NCI-H2029 (cell line): ENCODE results near the gene MEF2C.

ENCODE experiments used
- DNase-seq: peaks from one replicate; lab custom pipeline; 2025; lab: John Stamatoyannopoulos, UW

MEF2C gene

DNA sequence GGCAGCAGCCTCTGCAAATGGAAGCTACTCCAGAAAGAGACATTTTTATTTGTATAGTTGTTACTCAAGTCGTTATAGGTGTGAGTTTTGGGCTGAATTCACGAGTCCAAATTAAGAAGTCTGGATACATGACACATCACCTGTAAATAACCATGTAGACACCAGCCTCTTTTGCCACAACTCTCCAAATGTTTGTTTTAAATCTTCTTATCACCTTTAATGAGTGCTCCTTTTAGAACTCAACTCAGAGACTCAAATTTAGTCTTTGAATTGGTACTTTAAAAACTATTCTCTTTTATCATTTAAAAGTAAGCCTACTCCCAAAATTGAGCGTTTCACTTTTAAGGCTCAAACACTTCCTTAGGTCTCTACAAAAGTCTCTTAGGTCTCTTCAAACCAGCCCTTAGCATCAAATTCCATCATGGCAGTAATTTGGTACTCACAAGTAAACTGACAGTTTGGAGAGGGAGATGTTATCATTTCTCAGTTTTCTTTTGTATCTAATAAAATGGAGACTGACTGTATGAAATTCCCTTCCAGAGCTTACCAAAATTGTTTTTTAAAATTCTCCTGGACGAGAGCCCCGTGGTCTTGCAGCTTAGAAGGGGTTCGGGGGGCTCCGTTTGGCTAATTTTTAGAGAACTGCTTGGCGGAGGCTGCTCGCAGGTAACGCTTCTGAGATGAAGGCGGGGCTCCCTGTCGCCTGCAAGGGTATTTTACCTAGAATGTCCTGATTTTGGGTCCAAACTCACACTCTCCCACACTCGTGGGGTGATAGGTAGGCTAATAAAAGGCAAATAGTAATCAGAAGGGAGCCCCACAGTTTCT is 194.6 kb downstream of the MEF2C start:
- no peak for DNase-seq

DNA sequence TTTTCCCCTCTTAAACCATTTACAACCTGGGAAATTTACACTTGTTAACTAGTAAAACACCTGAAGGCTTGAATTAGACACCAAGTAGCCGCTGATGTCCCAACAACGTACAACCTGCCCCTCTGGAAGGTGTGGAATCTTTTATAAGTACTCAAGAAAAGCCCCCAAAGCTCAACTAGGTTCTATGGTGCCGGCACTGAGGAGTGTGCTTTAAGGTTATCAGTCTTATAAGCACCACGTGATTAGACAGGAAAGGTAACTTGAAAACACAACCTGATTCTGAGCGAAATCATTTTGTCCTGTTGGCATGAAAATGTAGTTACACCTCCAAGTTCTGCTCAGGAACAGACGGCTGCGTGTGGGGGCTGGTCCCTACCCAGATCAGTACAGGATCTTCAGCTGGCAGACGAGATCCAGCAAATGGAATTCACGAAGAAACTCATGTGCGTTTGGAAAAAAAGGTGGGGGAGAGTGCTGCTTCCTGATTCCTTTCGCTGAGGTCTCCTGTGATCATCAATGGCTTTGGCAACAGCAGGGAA is 195.5 kb downstream of the MEF2C start:
- DNase-seq, result no peak

DNA sequence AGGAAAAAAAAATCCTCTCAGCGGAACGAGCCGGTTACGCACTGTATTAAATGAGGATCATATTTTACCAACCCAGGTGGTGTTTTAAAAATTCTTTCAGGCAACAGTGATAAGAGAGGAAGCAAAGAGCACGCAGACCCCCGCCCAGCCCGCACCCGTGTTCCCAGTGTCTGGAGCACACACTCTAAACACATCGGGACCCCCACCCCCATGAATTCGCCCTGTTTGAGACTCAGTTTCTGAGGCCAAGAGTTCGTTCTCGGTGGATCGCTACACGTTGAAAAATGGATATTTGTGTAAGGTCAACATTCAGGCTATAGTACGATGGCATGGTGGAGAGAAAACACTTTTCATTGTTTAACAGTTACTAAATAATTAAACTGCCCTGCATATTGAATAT is 196.3 kb downstream of the MEF2C start:
- no peak for DNase-seq

DNA sequence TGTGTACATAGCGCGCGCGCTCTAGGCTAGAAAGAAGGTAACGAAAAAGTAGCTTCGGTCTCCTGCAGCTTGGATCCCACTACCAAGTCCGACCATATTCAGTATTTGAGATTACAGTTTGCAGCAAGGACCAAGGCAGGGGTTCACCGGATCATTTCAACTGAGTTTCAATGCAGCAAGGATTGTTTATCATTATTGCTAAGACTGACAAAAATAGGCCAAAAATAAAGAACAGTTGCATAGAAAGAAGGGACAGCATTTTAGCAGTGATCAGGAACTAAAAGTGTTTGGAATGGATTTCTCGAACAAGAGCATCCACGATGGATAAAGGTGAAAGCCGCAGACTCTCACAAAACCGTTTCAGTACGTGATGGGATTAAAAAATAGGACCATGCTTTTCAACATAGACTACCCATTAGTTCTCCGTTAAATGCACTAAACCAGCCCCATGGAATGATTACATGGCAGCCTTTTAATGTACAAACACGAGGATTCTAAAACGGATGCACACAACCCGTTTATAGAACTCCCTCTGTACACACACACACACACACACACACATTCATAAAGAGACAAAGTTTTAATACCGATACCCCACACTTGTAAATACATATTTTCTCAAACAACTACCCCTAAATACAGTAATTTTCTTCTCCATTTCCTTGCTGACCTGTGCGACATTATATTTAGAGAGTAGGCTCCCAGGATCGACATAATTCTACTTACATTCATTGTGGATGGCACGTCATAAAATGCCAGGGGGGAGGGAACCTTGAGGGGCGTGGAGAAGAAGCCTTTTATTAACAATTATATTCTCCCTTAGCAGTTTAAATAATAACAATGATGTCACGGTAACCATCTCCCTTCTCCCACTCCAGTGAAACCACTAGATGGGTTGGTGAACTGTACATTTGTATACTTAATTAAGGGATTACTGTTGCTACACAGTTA is 197.1 kb downstream of the MEF2C start:
- no peak for DNase-seq

DNA sequence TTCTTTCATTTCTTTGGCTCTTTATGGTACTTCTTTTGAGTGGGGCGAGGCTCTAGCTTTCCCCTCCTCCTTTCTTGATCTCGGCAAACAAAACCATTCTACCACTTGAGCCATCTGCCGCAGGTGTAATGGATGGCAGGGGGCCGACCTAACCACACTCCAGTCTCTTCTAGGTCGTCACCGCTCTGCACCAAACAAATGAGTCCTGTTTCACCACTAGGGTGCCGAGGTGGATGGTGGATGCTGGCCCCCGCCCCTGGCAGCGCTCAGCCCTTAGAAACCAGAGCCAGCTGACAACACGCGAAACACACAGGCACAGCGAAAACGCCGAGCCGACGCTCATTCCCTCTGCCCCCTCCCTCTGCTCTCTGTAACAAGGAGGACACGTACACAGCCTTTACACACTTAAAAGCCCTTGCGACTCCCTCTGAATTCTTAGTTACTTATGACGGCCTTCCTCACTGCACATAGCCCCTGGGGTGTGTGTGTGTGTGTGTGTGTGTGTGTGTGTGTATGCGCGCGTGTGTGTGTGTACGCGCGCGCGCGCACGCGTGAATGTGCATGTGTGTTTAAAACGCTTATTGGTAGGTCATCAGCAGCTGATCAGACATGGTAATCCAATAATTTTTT is 199.4 kb downstream of the MEF2C start:
- DNase-seq, result peak; percentile 73

DNA sequence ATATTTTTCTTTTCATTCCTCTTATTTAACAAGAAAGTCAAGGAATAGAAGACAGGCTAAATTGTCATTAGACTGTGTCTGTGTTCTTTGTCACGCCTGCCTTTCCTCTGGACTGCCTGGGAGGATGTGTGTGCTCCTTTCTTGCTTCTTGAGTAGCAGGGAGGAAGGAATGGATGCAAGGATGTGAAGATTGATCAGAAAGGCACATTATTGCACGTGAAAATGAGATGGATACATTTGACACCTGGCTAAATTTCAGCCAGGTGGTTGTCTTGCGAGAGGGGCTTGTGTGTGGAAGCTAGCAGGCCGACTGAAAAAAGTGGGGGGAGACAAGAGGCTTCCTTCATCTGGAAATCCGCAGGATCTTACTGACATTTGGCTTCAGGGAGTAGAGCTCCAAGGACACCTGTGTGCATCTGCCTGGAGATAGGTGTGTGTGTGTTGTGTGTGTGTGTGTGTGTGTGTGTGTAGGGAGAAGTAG is 200.1 kb downstream of the MEF2C start:
- no peak for DNase-seq

DNA sequence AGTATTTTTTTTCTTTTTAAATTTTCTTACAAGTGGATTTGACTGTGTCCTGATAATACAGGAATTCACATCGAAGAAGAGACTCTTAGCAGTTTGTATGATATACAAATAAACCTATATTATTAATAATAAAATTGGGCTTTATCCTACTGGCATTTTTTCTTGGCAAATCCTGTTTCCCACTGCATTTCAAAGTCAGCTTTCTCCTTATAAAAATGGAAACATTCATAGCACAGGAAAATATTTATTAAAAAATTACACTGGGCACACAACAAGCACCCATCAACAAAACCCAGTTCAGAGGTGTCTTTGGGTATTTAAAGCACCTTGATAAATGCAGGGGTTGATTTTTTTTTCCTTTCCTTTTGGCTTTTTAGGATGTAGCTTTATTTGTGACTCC is 200.9 kb downstream of the MEF2C start:
- no peak for DNase-seq

DNA sequence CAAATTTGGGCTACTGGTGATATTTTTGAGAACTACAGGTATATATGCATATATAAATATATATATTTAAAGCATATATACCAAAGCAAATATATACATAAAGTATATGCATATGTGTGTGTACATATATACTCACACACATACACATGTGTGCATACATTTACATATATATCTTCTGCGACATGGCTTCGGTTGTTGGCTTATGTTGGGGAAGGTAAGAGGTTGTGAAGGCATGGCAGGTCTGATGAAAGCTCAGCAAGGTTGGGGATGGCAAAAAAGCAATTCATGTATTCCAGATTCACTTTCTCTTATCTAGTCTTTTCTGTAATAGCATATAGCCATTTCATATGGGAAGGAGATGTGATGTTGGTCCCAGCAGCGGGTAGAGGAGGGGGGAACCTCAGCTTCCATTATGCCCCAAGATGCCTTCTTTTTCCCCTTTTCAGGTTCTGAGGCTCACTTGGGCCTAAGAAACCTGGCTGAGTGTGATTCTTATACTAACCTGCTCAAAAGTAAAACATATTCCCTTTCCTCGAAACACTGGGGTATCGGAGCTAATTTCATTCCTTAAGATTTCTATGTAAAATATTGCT is 201.7 kb downstream of the MEF2C start:
- no peak for DNase-seq

DNA sequence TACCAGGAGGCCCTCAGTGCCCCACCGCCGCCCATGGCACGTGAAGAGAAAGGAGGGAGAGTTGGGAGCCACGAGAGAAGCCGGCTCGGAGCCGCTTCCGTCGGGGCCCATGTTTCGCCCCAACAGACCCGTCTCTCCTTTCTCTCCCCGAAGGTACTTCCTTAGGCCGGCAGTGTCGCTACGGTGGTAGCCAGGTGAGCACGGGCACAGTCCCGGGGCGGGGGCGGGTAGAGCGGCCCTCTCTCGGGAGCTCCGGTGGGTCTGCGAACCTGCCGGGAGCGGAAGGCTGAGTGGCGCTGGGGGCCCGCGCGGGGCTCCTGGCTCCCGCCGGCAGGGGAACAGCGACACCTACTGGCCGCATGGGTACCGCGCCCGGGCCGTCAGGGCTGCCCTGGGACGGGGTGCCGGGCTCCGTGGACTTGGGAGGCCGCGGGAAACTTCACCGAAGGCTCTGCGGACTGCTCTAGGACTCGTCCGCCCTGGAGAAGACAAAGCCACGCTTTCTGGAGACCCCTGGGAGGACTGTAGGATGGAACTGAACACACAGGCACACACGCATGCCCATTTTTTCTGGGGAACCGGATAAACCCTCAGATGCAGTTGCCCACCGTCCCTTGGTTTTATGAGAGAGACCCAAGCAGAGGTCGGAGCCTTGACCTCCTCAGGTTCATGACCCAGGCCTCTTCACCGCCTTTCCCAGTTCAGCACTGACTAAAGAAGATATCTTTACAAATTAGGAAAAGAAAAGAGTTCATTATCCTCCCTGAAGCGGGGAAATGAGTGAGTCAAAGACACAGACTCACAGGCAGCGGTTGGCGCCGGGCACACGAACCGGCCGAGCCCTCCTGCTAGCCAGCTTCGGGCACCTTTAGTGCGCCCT is 202.5 kb downstream of the MEF2C start:
- DNase-seq, result peak; percentile 41

DNA sequence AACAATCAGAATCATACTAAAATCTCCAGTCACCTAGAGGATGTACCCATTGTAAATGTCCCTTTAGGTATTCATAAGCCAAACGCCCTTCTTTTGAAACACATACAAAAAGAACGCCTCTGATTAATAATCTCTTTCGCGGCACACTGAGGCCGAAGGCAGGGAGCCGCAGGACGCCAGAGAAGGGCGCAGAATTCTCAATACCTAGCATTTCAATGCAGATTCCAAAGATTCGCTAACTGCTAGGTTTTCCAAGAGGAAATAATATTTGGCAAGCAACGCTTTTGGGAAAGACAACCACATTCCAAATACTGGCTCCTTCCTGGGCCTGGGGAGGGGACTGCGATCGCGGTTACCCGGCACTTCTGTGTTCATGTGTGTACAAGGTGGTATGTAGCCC is 203.3 kb downstream of the MEF2C start:
- DNase-seq, result no peak

DNA sequence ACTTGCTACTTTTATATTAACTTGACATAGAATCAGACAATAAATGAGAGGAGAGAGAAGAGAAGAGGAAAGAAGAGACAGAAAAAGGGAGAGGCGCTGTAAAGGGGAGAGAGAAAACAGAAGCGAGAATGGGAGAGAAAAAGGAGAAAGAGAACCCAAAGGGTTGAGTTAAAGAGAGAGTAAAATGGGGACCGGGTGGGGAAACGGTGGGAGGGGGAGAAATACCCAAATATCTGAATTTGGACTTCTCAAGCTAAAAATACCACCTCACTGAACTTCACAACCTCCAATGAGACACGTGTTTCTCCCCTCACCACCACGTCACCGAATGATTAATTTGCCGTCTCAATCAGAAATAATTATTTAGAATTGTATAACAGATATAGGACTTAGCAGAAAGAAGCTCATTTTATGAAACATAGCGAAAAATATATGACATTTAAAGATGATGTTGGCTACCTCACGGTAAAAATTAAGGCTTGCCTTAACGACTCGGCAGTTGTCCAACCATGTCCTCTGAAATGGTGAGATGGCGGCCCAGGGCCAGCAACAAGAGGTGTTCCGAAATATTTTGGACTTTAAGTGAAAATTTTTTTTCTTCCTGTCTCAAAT is 204.1 kb downstream of the MEF2C start:
- no peak for DNase-seq

DNA sequence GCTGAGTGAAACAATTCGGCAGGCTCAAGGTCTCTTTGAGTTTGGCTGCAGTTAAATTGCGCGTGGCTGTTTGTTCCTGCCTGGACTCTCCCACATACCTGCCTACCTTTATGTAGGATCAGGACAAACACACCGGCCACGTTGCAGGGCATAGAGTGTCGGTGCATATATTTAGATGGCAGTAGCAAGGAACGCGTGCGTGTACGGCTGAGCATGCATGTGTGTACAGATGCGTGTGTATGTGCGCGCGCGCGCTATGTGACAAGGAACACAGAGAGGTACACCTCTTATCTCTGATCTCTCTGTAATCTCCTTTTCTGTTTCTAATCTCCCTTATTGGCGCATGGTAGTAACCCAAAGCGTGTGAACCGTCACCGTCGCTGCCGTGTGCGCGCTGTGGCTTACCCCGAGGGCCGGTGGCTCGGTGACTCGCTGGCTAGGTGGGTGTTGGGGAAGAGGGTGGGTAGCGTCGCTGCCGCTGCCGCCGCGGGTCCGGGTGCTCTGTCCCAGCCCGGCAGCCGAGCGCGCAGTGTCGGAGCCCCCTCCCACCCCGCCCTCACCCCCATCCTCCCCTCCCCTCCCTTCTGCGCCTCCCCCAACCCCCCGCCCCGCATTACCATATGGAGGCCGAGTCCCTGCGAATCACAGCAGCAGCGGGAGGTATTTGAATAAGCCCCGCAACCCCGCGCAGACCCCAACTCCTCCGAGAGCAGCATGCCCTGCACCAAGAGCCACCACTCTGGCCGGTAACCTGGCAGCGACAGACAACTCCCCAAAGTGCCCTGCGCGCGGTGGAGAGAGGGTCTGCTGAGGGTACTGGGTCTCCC is 204.8 kb downstream of the MEF2C start:
- DNase-seq, result no peak

DNA sequence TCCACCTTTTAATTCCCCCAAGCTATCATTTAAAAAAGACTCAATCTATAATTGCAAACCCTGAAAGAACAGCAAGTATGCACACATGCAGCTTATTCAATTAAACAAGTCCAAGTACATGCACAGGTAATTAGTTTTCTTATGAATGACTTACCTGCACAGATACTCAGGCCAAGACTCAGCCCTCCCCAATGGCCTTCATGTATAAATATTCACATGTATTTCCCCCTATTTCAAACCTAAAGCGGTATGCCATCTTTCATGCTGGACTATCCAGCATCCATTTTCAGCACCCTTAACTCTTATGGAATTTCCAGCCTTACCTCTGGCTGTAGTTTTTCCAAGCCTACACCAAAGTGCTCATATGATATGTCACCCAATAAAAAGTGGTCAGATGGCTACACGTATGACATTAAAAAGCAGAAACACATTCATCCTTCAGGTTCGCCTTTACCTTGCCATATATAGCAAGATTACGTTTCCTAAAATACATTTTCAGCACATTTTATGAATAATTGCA is 205.5 kb downstream of the MEF2C start:
- no peak for DNase-seq

DNA sequence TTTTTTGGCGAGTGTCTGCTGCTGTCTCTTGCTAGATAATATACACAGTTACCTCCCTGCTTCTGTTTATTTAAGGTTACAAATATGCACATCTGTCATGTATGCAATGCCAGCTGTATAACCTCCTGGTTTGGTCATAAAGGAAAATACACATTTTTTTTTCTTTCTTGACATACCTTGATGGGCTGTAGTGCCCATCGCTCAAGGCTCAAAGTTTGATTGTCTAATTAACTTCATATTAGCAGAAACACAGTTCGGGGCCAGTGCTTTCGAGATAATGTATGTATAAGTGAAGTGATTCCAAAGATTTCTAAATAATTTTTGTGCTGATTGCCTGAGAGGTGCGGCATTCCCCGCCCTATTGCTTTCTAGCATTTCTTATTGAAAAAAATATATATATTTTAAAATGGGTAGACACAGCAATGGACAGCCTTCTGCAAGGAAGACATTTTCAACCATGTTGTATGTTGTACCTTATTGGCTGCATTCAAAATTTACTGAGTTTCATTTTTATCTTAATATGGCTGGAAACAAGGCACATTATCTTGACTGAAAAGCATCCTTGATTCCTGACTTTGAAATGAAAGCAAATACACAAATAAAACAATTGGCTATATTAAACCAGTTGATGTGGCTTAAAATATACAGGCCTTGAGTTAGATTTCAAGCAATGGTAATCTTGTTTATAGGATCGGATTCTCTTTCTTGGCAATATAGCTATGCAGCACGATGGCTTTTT is 206.2 kb downstream of the MEF2C start:
- DNase-seq, result no peak

DNA sequence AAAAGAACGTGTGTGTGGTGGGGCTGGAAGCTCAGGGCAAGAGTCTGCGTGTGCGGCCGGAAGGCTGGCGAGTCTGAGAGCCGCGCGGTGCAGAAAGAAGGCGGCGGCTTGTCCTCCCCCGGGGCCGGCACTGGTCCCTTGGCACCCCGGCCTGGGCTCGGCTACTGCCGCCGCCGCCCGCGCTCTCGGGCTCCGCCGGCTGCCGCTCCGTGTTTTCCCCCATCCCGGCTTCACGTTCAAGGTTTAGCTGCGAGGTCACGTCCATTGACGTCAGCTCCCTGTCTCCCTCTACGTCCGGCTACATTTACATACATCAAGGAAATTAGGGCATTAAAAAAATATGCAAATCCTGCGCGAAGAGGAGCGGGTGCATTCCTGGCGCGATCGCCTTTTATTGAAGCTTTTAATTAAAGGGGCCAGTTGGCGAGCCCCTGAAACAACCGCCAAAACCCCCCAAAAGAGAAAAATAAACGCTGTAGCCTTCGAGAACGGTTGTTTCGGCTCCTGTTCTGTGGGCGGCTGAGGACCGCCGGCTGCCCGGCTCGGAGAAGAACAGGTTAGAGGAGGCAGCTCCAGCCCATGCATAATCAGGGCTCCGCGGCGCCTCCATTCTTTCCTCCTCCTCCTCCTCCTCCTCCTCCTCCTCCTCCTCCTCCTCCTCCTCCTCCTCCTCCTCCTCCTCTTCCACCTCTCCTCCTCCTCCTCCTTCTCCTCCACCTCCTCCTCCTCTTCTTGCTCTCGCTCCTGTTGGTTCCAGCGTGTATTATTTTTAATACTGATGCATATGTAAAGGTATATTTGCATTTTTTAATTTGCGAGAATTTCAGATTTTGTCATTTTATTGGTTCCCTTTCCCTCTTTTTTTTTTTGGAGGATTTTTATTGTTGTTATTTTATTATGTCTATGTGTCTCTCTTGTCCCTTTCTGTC is 207.0 kb downstream of the MEF2C start:
- DNase-seq, result peak; percentile 95

DNA sequence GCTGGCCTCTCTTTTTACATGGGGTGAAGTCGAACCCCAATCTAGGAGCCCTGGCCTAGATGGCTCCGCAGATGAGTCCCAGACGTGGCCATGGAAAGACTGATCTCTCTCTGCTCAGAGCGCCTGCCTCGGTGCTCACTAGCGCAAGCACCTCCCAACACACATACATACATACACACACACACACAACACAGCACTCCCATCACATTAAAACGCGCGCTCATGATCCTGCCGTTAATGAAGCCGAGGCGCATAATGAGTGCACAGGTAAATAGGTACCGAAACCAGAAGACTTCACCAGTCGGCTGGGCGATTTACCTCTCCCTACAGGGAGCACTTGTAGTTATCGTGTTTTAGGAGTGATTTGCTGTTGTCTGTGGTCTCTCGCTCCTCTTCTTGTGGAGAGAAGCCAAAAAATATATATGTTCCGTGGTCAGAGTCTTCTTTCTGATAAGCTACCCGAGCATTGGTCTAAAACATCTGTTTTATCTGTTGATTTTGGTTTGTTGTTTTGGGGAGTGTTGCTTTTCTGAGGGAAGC is 207.7 kb downstream of the MEF2C start:
- DNase-seq, result peak; percentile 47
